BLaER1 (cell line): ENCODE measurements around the gene KIF18B.

ENCODE experiments used
- H3K27ac ChIP-seq: shearing (Covaris generic); formaldehyde crosslinking; 2 replicates; pipeline ENCODE4 v1.8.1; 2022
- H3K27me3 ChIP-seq: shearing (Covaris generic); formaldehyde crosslinking; 2 replicates; pipeline ENCODE4 v1.8.1; 2022
- H3K36me3 ChIP-seq: shearing (Covaris generic); formaldehyde crosslinking; 2 replicates; pipeline ENCODE4 v1.8.1; 2022
- H3K4me1 ChIP-seq: shearing (Covaris generic); formaldehyde crosslinking; 2 replicates; pipeline ENCODE4 v1.8.1; 2022
- H3K4me2 ChIP-seq: shearing (Covaris generic); formaldehyde crosslinking; 2 replicates; pipeline ENCODE4 v1.8.1; 2022
- H3K4me3 ChIP-seq: shearing (Covaris generic); formaldehyde crosslinking; 2 replicates; pipeline ENCODE4 v1.8.1; 2022
- H3K9ac ChIP-seq: shearing (Covaris generic); formaldehyde crosslinking; 2 replicates; pipeline ENCODE4 v1.8.1; 2022
- H3K9me3 ChIP-seq: shearing (Covaris generic); formaldehyde crosslinking; 2 replicates; pipeline ENCODE4 v1.8.1; 2022
- H4K20me1 ChIP-seq: shearing (Covaris generic); formaldehyde crosslinking; 2 replicates; pipeline ENCODE4 v1.8.1; 2022
- Cebpa-rat ChIP-seq: shearing (Covaris generic); IDR thresholded peaks from 2 replicates; pipeline ENCODE4 v1.8.1; 2022

Gene KIF18B

DNA sequence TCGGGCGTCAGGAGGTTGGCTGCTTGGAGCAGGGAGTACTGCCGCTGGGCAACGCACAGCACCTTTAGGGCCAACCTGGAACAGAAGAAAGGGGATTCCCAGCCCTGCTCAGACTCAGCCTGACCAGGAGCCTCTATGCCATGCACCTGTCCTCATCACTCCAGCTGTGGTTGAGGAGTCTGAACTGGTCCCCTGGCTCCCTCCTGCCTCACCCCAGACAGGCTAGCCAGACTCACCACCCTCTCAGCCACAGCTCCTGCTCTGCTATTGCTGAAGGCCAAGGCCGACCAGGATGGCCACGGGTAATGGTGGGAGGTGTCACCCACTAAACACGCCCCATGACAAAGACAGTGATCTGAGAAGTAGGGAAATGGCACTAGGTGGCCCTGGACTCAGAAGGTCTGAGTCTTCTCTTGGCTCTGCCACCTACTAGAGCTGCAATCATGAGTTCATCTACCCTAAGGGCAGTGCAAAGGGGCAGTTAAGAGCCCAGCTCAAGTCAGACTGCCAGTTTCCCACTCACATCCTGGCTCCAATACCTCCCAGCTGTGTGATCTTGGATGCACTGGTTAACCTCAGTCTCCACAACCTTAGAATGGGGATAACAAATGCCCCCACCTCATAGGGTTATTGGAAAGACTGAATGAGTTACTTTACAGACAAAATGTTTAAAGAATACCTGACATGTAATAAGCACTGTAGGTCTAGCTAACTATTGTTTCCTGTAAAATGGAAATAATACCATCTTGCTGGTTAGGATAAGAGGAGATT, 18.4 kb downstream of the KIF18B start:
- peaks cover 98% of the 10 kb centered on the region for H3K36me3 ChIP-seq
- H3K9ac ChIP-seq = no peak overlapping the region
- H3K27ac ChIP-seq = no peak overlapping the region
- no peaks in the 10 kb centered on the region for H3K9me3 ChIP-seq
- H3K4me3 ChIP-seq = no peak overlapping the region
- H3K27me3 ChIP-seq = no peaks in the 10 kb centered on the region
- TF ChIP-seq Cebpa-rat = no peak
- 0 out of 2 replicates have a peak, but pooled peaks cover 5% of the 10 kb centered on the region for H3K4me1 ChIP-seq
- peaks cover 22% of the 10 kb centered on the region; the same call in 1 of the 2 replicates for H4K20me1 ChIP-seq
- H3K4me2 ChIP-seq = no peak overlapping the region

DNA sequence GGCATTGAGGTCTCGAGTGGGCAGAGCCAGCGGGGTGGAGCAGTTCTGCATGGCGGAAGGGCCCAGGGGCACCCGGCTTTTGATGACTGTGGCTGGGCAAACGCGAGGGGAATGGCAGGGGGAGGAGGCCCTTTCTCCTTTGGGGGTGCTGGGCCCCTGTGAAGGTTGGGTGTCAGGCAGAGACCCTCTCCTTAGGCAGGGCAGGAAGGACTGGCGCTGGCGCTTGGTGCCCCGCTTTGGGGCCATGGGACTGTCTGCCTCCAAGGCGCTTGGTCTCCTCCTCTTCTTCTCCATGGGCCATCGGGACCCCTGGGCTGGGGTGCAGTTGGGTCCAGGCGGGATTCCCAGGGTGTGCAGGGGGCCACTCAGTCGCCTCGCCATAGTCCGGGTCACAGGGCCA, 19.4 kb downstream of the KIF18B start:
- Histone ChIP-seq H3K36me3 (peaks cover 89% of the 10 kb centered on the region), H3K9ac (no peak overlapping the region), H3K4me3 (no peak overlapping the region), H3K27ac (no peak overlapping the region), H3K4me1 (0 out of 2 replicates have a peak, but pooled peaks cover 5% of the 10 kb centered on the region), H4K20me1 (peaks cover 22% of the 10 kb centered on the region; the same call in 1 of the 2 replicates), H3K9me3 (no peaks in the 10 kb centered on the region), H3K27me3 (no peaks in the 10 kb centered on the region), H3K4me2 (no peak overlapping the region)
- no peak for TF ChIP-seq Cebpa-rat

DNA sequence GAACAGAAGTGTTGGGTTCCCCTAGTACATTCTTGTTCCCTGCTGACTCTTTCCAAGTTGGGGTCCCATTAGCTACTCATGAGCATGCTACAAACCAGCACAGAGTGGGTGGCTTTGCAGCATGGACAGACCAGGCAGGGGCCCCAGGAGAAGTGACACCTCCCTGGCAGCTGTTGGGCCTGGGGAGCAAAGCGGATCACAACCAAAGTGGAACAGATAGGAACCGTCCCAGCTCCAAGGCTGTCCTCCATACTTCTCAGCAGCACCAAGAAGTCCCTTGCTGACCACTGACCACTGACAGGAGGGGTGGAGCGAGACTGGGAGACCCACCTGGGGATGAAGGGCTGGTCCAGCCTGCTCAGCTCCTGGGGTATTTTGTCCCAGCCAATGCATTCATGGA, 19.9 kb downstream of the KIF18B start:
- Histone ChIP-seq H3K27ac (no peak overlapping the region), H3K4me2 (no peak overlapping the region), H3K4me3 (no peak overlapping the region), H4K20me1 (peaks cover 22% of the 10 kb centered on the region; the same call in 1 of the 2 replicates), H3K27me3 (no peaks in the 10 kb centered on the region), H3K9me3 (no peaks in the 10 kb centered on the region), H3K4me1 (0 out of 2 replicates have a peak, but pooled peaks cover 5% of the 10 kb centered on the region), H3K9ac (no peak overlapping the region), H3K36me3 (peaks cover 85% of the 10 kb centered on the region)
- no peak for TF ChIP-seq Cebpa-rat

DNA sequence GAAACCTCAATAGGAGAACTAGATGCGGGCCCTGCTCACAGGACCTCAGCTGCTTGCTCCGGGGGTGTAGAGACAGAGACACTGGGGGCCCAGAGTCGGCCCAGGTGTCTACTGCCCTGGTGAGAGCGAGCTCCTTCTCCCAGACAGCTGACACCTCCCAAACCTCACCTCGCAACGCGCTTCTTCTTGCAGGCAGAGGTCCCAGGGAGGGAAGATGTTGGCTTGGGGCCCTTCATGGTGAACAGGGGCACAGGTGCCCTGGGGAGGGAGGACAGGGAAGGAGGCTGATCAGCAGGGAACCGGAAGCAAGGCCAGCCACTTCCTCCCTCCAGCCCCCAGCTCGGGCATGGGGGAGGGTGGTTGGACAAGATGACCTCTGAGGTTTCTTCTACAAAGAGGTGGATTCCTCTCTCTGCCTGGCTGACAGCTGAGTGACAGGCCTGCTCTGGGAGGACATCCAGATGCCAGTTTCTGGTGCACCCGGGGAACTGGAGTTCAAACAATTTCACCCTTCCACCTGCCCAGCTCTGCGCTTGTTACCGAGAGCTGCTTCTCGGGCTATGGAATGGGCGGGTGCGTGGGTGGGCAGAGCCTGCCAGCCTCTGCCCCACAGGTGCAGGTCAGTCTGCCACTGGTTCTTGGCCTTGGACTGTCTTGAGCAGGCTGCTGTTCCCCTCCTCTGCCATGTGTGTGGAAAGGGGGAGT, 20.6 kb downstream of the KIF18B start:
- Histone ChIP-seq H3K27me3 (no peaks in the 10 kb centered on the region), H3K9me3 (no peaks in the 10 kb centered on the region), H3K4me2 (no peak overlapping the region), H3K4me3 (no peak overlapping the region), H3K36me3 (peaks cover 78% of the 10 kb centered on the region), H4K20me1 (peaks cover 22% of the 10 kb centered on the region; the same call in 1 of the 2 replicates), H3K4me1 (peaks cover 10% of the 10 kb centered on the region), H3K9ac (no peak overlapping the region), H3K27ac (no peak overlapping the region)
- TF ChIP-seq Cebpa-rat = no peak

DNA sequence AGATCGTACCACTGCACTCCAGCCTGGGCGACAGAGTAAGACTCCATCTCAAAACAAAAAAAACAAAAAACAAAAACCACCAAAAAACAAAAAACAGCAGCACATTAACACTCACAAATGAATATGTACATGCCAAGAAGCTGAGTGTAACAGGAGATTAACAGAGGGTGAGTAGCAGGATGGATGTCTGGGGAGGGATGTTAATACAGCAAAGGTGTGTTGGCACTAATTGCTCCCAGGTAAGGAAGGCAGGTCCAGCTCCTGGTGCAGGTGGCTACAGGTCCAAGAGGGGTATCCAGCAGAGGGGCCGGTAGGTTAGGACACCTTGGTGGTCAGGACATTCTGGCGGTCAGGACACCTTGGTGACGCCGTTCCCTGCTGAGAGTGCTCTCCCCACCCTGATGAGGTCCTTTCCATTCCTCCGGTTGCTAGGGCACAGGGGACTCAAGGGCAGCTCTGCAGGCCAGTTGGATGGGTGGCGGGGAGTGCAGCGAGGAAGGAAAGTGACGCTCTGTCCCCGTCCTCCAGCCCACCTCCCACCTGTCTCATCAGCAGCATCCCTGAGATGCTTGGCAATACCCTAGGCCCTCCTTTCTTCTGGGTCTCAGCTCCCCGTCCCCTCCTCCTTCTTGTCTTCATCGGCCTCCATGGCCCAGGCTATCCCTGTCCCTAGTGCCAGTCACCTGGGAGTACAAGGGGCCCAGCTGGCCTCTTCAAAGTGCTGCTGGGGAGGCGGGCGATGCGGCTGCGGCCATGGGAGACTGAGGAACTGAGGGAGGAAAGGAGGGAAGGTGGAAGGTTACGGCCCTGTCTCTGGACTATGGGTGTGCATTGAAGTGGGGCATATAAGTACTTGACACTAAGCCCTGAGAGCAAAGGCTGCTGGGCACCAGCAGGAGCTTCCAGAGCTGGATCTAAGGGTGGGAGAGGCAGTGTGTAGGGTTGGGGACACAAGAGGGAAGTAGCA, 21.6 kb downstream of the KIF18B start:
- H3K9ac ChIP-seq = no peak overlapping the region
- H3K4me3 ChIP-seq = no peak overlapping the region
- H4K20me1 ChIP-seq = peaks cover 22% of the 10 kb centered on the region; the same call in 1 of the 2 replicates
- no peak overlapping the region for H3K27ac ChIP-seq
- peaks cover 19% of the 10 kb centered on the region for H3K4me1 ChIP-seq
- peaks cover 68% of the 10 kb centered on the region for H3K36me3 ChIP-seq
- no peaks in the 10 kb centered on the region for H3K9me3 ChIP-seq
- H3K27me3 ChIP-seq = no peaks in the 10 kb centered on the region
- H3K4me2 ChIP-seq = no peak overlapping the region
- TF ChIP-seq Cebpa-rat = no peak

DNA sequence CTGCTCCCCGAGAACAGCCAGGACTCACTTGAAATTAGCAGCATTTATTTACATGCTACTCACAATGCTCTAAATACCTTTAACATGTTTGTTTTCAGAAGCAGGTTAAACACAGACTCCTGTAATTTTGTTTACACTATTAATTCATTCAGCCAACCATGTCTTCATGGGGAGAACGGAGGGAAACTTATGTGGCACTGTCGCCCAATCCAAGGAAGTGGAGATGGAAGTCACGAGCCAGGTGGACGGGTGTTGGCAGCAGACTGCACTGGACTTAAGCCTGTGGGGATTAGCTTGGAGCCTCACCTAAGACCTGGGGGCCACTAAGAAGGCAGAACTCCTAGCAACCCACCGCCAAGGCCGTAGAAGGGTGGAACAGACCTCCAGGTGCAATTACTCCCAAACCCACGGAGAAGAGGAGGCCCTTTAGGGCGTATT, 23.4 kb downstream of the KIF18B start:
- no peak overlapping the region for H3K27ac ChIP-seq

DNA sequence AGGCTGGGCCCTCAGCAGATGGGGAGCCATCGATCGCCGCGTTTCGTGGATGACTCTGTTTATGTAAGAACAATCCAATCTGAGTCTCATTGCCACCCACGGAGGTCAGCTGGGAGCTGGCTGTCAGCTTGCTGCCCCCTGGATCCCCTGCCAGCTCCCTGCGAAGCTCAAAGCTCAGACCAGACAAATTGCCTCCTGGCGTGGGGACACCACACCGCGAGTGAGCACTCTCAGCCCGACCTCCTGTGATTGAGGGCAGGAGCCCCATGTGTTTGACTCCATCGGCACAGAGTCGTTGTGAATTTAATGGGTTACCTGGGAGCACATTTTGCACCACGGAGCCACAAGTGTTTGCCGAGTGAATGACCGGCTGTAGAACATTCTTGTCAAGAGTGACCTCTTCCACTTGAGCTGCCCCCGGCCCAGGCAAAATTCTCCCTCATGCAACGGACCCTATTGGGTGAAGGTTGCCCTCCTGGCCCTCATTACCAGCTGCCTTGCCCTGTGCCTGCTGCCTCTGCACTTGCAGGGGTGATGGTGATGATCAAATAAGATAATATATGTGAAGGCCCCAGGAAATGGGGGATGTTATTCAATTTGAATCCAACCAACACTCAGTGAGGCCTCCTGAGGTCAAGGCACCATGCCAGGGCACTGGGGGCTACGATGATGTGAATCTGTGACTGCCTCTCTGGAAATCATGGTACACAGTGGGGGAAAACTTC, 24.7 kb downstream of the KIF18B start:
- no peaks in the 10 kb centered on the region for H3K27me3 ChIP-seq
- peaks cover 36% of the 10 kb centered on the region for H3K4me1 ChIP-seq
- H3K4me3 ChIP-seq = no peak overlapping the region
- H3K9ac ChIP-seq = no peak overlapping the region
- no peak overlapping the region for H3K4me2 ChIP-seq
- no peaks in the 10 kb centered on the region for H3K9me3 ChIP-seq
- peaks cover 37% of the 10 kb centered on the region for H3K36me3 ChIP-seq
- no peak for TF ChIP-seq Cebpa-rat
- peaks cover 7% of the 10 kb centered on the region; the same call in 1 of the 2 replicates for H4K20me1 ChIP-seq
- no peak overlapping the region for H3K27ac ChIP-seq

More for the DNA sequence above, 23.4 kb downstream of the KIF18B start:
- no peak overlapping the region for H3K4me2 ChIP-seq
- peaks cover 19% of the 10 kb centered on the region; the same call in 1 of the 2 replicates for H4K20me1 ChIP-seq
- peaks cover 49% of the 10 kb centered on the region for H3K36me3 ChIP-seq
- no peak for TF ChIP-seq Cebpa-rat
- H3K27me3 ChIP-seq = no peaks in the 10 kb centered on the region
- H3K4me3 ChIP-seq = no peak overlapping the region
- H3K9me3 ChIP-seq = no peaks in the 10 kb centered on the region
- no peak overlapping the region for H3K9ac ChIP-seq
- H3K4me1 ChIP-seq = peaks cover 36% of the 10 kb centered on the region

DNA sequence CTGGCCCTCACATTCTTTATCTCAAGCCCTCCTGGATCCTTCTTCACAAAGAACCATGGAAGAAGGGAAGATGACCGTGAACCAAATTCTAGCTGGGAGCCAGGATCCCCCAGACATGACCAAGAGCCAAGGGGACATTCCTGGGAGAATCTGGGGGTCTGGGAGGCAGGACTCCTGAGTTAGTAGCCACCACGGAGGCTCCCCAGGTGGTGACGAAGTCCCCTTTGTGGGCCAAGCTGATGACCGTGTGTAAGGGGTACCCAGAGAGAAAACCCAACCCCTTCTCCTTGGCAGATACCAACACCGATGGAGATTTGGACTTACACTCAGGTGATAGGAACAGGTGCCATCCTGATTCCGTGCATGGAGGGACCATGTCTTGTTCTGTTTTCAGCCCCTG, 25.4 kb downstream of the KIF18B start:
- Histone ChIP-seq H4K20me1 (no peaks in the 10 kb centered on the region), H3K4me1 (peaks cover 35% of the 10 kb centered on the region), H3K27ac (no peak overlapping the region), H3K4me3 (no peak overlapping the region), H3K36me3 (peaks cover 29% of the 10 kb centered on the region), H3K9ac (no peak overlapping the region), H3K27me3 (no peaks in the 10 kb centered on the region), H3K4me2 (peak overlapping the region; percentile 72), H3K9me3 (no peaks in the 10 kb centered on the region)
- TF ChIP-seq Cebpa-rat = no peak
